Measurements from ENCODE around the gene ANXA1.

Gene ANXA1

DNA sequence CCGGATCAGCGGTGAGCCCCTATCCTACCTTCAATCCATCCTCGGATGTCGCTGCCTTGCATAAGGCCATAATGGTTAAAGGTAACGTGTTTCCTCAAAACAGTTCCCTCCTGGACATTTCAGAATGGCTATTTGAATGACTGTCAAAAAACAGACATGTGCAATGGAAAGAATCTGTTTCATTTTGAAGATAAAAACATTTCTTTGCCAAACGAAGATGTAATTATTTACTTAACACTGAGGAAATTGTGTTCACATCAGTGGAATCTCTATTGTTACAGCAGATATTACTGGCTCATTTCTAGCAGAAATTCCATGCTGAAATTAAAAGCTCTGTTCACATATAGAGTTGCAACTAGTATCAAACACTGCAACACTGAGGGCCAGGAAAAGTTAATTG, 7.1 kb downstream of the ANXA1 start:
- H3K27ac ChIP-seq = no peak overlapping the region
- TF ChIP-seq, protein P1, sequence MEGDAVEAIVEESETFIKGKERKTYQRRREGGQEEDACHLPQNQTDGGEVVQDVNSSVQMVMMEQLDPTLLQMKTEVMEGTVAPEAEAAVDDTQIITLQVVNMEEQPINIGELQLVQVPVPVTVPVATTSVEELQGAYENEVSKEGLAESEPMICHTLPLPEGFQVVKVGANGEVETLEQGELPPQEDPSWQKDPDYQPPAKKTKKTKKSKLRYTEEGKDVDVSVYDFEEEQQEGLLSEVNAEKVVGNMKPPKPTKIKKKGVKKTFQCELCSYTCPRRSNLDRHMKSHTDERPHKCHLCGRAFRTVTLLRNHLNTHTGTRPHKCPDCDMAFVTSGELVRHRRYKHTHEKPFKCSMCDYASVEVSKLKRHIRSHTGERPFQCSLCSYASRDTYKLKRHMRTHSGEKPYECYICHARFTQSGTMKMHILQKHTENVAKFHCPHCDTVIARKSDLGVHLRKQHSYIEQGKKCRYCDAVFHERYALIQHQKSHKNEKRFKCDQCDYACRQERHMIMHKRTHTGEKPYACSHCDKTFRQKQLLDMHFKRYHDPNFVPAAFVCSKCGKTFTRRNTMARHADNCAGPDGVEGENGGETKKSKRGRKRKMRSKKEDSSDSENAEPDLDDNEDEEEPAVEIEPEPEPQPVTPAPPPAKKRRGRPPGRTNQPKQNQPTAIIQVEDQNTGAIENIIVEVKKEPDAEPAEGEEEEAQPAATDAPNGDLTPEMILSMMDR (conservative IDR thresholded peaks at IDR 0.05) = no peak

DNA sequence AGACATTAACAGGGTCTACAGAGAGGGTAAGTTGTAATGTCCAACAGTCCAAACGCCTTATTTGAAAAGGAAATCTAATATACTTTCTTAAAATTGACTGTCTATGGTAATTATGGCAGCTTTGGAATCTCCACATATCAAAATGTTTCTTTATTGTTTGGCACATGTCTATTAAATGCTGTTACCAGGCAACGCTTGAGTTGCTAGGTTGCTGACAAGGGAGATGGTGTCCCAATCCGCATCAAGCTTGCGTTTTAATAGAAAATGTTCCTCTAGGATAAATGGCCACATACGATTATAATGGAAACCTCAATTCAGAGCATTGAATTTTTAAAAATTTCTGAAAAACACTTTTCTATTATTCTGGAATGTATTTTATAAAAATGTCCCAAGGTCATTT, 9.2 kb downstream of the ANXA1 start:
- TF ChIP-seq, protein P1 (conservative IDR thresholded peaks at IDR 0.05) = no peak
- H3K27ac ChIP-seq = no peak overlapping the region

DNA sequence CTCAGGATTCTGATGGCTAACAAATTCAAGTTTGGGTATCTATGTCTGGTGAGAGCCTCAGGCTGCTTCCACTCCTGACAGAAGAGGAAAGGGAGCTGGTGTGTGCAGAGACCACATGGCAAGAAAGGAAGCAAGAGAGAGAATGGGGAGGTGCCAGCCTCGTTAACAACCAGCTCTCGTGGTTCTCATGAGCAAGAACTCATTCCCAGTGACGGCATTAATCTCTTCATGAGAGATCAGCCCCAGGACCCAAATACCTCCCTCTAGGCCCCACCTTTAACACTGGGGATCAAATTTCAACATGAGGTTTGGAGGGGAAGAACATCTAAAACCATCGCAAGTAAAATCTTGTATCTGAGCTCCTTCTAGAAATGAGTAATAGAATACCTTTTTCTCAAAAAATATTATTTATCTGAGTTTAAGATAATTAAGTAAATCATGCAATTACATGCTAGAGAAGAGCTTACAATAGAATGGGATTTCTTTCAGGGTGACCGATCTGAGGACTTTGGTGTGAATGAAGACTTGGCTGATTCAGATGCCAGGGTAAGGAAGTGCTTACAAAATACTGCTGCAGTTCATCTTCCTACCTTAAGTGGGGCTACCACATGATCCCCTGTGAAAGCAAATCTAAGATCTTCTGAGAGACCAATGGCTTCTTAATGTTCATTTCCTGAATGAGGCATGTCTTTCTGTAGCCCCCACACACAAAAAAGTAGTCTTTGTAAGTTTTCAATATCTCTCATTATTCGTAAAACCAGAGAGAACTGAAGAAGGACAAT, 11.5 kb downstream of the ANXA1 start:
- H3K27ac ChIP-seq = no peak overlapping the region
- TF ChIP-seq, protein P1 (conservative IDR thresholded peaks at IDR 0.05) = no peak

DNA sequence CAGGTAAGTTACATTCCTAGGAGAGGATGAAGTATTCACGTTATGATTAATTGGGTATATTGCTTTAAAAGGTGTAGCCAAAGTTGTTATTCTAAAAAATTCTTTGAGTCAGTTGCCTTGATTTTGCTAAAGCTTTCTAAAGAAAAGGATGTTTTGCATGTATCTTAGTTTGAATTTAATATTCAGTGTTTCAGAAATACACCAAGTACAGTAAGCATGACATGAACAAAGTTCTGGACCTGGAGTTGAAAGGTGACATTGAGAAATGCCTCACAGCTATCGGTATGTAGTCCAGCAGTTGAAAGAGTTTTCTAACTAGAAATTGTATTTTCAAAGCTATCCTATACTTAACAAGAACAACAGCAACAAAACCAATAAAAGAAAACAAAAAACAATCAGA, 14.2 kb downstream of the ANXA1 start:
- no peak overlapping the region for H3K27ac ChIP-seq
- TF ChIP-seq, protein P1 (conservative IDR thresholded peaks at IDR 0.05) = no peak

DNA sequence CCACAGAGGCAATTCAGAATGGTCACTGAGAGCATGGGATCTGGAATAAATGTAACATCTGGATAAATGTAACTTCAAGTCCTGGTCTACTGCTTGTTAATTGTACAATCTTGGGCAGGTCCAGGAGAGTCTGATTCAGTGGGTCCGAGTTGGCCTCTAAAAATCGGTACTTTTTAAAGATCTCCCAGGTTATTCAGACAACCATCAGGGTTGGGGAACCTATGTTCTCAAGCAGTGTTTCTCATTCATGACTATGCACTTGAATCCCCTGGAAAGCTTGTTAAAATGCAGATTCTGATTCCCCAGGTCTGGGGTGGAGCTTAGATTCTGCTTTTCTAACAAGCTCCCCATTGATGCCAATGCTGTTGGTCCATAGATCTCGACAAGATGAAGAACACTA, 14.8 kb downstream of the ANXA1 start:
- TF ChIP-seq, protein P1 (conservative IDR thresholded peaks at IDR 0.05) = no peak
- H3K27ac ChIP-seq = no peak overlapping the region

DNA sequence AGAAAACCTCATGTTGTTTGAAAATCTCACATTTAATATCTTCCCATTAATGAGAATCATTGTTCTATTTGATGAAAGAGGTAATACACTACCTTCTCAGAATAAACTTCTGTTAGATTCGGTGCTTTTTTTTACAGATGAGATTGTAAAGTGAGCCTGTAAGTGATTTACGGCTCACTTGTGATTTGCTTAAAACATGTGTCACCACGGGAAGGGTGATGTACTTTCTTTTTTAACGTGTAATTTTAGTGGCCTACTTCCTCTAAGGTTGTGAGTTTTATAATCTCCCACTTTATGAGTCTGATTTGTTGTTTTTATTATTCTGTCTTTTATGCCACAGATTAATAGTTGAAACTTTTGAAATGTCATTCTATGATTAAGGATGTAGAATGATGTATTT, 15.9 kb downstream of the ANXA1 start:
- TF ChIP-seq, protein P1 (conservative IDR thresholded peaks at IDR 0.05) = no peak
- H3K27ac ChIP-seq = no peak overlapping the region

DNA sequence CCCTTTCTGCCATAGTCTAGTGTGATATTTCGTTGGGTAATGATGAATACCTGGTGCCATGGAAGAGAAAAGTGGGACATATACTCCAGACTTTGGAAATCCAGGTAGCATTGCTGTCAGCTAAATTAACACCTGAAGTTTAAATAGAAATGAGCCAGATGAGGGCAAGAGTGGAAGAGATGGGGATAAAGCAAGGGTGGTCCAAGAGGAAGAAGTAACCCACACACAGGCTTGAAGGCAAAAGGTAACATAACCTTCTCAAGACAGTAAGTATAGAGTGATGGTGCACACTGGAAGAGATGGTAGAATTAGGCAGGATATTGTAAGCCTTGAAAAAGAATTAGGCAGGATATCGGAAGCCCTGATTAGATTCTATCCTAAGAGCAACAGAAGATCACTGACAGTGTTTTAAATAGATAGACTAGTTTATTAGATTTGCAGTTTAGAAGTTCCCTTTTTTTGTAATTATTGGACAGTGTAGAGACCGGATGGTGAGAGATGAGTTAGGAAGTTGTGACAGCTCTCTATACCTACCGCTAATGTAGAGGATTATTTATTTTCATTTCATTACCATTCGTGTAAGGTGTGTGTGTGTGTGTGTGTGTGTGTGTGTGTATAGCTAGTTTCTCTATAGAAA, 16.8 kb downstream of the ANXA1 start:
- H3K27ac ChIP-seq = no peak overlapping the region
- TF ChIP-seq, protein P1 (conservative IDR thresholded peaks at IDR 0.05) = no peak
